NCI-H524 (cell line): ENCODE measurements around the gene MYO1F.
"Not testable (repeated sequence)": the region's sequence is repeated elsewhere in the genome, so short reads cannot be mapped to it uniquely, and the experiment has no call there.

Experiments used
- DNase-seq, 2 experiments: peaks; one replicate each; lab custom pipeline; 2025; lab: John Stamatoyannopoulos, UW

Gene MYO1F

GRCh38 chr19:8564866-8565265, 12.4 kb downstream of the MYO1F start:
- DNase-seq, result not testable (repeated sequence)

GRCh38 chr19:8561075-8561764, 16.0 kb downstream of the MYO1F start:
- DNase-seq, result no peak

- DNase-seq, result no peak
These were observed 18.9 kb downstream of the MYO1F start for GRCh38 chr19:8558325-8558724.

- DNase-seq, result no peak
These were observed 19.5 kb downstream of the MYO1F start for GRCh38 chr19:8557642-8558238.

- not testable (repeated sequence) for DNase-seq
These were observed 23.5 kb downstream of the MYO1F start for GRCh38 chr19:8553729-8554128.

- DNase-seq, result peak in 1 of 2 experiments; percentile 48
These were observed 24.4 kb downstream of the MYO1F start for GRCh38 chr19:8552810-8553209.

- DNase-seq, result no peak
These were observed 27.2 kb downstream of the MYO1F start for GRCh38 chr19:8550070-8550469.

- no peak for DNase-seq
These were observed 31.5 kb downstream of the MYO1F start for GRCh38 chr19:8545743-8546142.

- no peak for DNase-seq
These were observed 33.1 kb downstream of the MYO1F start for GRCh38 chr19:8544168-8544567.

GRCh38 chr19:8539621-8540149, 37.6 kb downstream of the MYO1F start:
- no peak for DNase-seq

GRCh38 chr19:8537099-8537498, 40.1 kb downstream of the MYO1F start:
- DNase-seq, result no peak

- no peak for DNase-seq
These were observed 41.0 kb downstream of the MYO1F start for GRCh38 chr19:8536282-8536681.

- DNase-seq, result no peak
These were observed 45.0 kb downstream of the MYO1F start for GRCh38 chr19:8532225-8532624.

- no peak for DNase-seq
These were observed 45.8 kb downstream of the MYO1F start for GRCh38 chr19:8531470-8531869.

GRCh38 chr19:8530061-8530679, 47.1 kb downstream of the MYO1F start:
- DNase-seq, result no peak

- DNase-seq, result no peak
These were observed 47.8 kb downstream of the MYO1F start for GRCh38 chr19:8529369-8530006.

GRCh38 chr19:8528500-8528899, 48.7 kb downstream of the MYO1F start:
- no peak for DNase-seq

- DNase-seq, result peak; percentile 48 to 73
These were observed 50.7 kb downstream of the MYO1F start for GRCh38 chr19:8526345-8527091.

GRCh38 chr19:8525401-8525684, 51.9 kb downstream of the MYO1F start:
- DNase-seq, result no peak

GRCh38 chr19:8519388-8519787, 57.9 kb downstream of the MYO1F start:
- no peak for DNase-seq

- DNase-seq, result no peak
These were observed 58.7 kb downstream of the MYO1F start for GRCh38 chr19:8518536-8518935.
